Measurements from ENCODE around the gene SLC4A2.

Gene SLC4A2

GRCh38 chr7:151043959-151044358, 15.4 kb upstream of the SLC4A2 start:
- DNase-seq (no peak), ATAC-seq (no peak)

GRCh38 chr7:151045262-151045661, 14.1 kb upstream of the SLC4A2 start:
- DNase-seq (no peak), ATAC-seq (no peak)

- DNase-seq (no peak), ATAC-seq (no peak)
These were observed 13.4 kb upstream of the SLC4A2 start for GRCh38 chr7:151045967-151046366.

- DNase-seq: no peak
- no peak for ATAC-seq
These were observed 12.5 kb upstream of the SLC4A2 start for GRCh38 chr7:151046603-151047573.

GRCh38 chr7:151047976-151048815, 11.2 kb upstream of the SLC4A2 start, which contains the start of gene ASIC3:
Gene ASIC3 (plus strand): TSS chr7:151048531. CDS start chr7:151048886, 355 bp downstream.
- DNase-seq (no peak), ATAC-seq (no peak)

- ATAC-seq (no peak), DNase-seq (no peak)
These were observed 10.4 kb upstream of the SLC4A2 start for GRCh38 chr7:151048911-151049463.

GRCh38 chr7:151051108-151051507, 8.3 kb upstream of the SLC4A2 start:
- ATAC-seq: peak; percentile 62
- DNase-seq: peak; percentile 57

GRCh38 chr7:151053096-151053495, 6.3 kb upstream of the SLC4A2 start:
- DNase-seq: no peak
- no peak for ATAC-seq

- no peak for DNase-seq
- no peak for ATAC-seq
These were observed 5.6 kb upstream of the SLC4A2 start for GRCh38 chr7:151053751-151054150.

GRCh38 chr7:151056283-151056665, 3.1 kb upstream of the SLC4A2 start:
- no peak for ATAC-seq
- DNase-seq: no peak

GRCh38 chr7:151056666-151057505, 2.5 kb upstream of the SLC4A2 start:
- no peak for ATAC-seq

GRCh38 chr7:151057506-151057988, 1.8 kb upstream of the SLC4A2 start, which contains the start of gene CDK5:
Gene CDK5 (minus strand): TSS chr7:151057897. CDS start chr7:151057848, 49 bp downstream.
- DNase-seq (no peak), ATAC-seq (no peak)

More at GRCh38 chr7:151056666-151057505, 2.5 kb upstream of the SLC4A2 start:
- DNase-seq: no peak

GRCh38 chr7:151057989-151058780, 1.2 kb upstream of the SLC4A2 start:
- peak; percentile 95 for ATAC-seq
- peak; percentile 95 for DNase-seq

GRCh38 chr7:151058781-151059366, 515 bp upstream of the SLC4A2 start:
- peak; percentile 40 for DNase-seq
- no peak for ATAC-seq

- DNase-seq (no peak), ATAC-seq (no peak)
These were observed 675 bp downstream of the SLC4A2 start for GRCh38 chr7:151060113-151060415.

- peak; percentile 39 for DNase-seq
- no peak for ATAC-seq
These were observed 1.2 kb downstream of the SLC4A2 start for GRCh38 chr7:151060416-151061212.

- DNase-seq: no peak
- ATAC-seq: no peak
These were observed 2.1 kb downstream of the SLC4A2 start for GRCh38 chr7:151061213-151062110.

- DNase-seq: no peak
- ATAC-seq: no peak
These were observed 2.7 kb downstream of the SLC4A2 start for GRCh38 chr7:151062111-151062398.

Data from stimulated activated naive CD8-positive, alpha-beta T cell treated with anti-CD3 and anti-CD28 coated beads, Interleukin-15, Interleukin-2, amounts not matched to agents 100 U/mL and 50 U/mL, for 24 hours (primary cell).